SK-N-SH (cell line): ENCODE measurements around the gene PDGFA. TPM values are rescaled to one million over a fixed set of nuclear protein-coding genes. Genes with fewer than 3 reads are reported as not detected.

ENCODE experiments used
- CTCF ChIA-PET: fragments of 300-600, 350-600 bp; formaldehyde crosslinking; extraction: SDS; loops from one replicate; lab custom pipeline; 2021; lab: Yijun Ruan, JAX
- POLR2A ChIA-PET: fragments of 350-600 bp; sonication (Branson Sonifier 250); formaldehyde crosslinking; extraction: SDS; loops from one replicate; lab custom pipeline; 2020; ENCODE audit warnings: antibody characterized with exemption, inconsistent platforms; lab: Yijun Ruan, JAX
- DNase-seq: peaks from one replicate; pipeline ENCODE4 v3.0.0; 2012
- H2AFZ ChIP-seq: fragments of 200-600 bp; sonication (generic); 2 replicates; pipeline ENCODE4 v1.8.1; 2016; ENCODE audit warnings: antibody characterized with exemption, mild to moderate bottlenecking, low read depth
- H3F3A ChIP-seq: fragments of 200-600 bp; sonication (generic); replicated peaks from 2 replicates; pipeline ENCODE3; 2016; ENCODE audit warnings: antibody characterized with exemption, mild to moderate bottlenecking; ENCODE audit not compliant: insufficient read depth
- H3K27ac ChIP-seq, 2 experiments: fragments of 200-500 bp in 1 of 2; fragments of 200-600 bp in 1 of 2; sonication (Bioruptor generic) in 1 of 2; sonication (generic), shearing (Covaris generic) in 1 of 2; 2 replicates each; pipeline versions ENCODE4 v1.5.1 to v1.6.1; 2014 to 2016; ENCODE audit warnings: low read depth in 2 of 2, inconsistent platforms in 1 of 2, low read length in 1 of 2, mild to moderate bottlenecking in 1 of 2, mixed read lengths in 1 of 2
- H3K27me3 ChIP-seq: fragments of 200-600 bp; sonication (generic), shearing (Covaris generic); 2 replicates; pipeline ENCODE4 v1.6.1; 2016; ENCODE audit warnings: mixed run types; ENCODE audit not compliant: insufficient read depth
- H3K36me3 ChIP-seq, 2 experiments: fragments of 200-500 bp in 1 of 2; fragments of 200-600 bp in 1 of 2; sonication (Bioruptor generic) in 1 of 2; sonication (generic) in 1 of 2; replicated peaks in 1 of 2; 2 replicates each; pipeline versions ENCODE3 to v1.5.1; 2014 to 2016; ENCODE audit warnings: low read length in 1 of 2, mild to moderate bottlenecking in 1 of 2; ENCODE audit not compliant: insufficient read depth in 2 of 2, control insufficient read depth in 1 of 2
- H3K4me1 ChIP-seq, 2 experiments: fragments of 200-500 bp in 1 of 2; fragments of 200-600 bp in 1 of 2; sonication (Bioruptor generic) in 1 of 2; sonication (generic), shearing (Covaris generic) in 1 of 2; 2 replicates each; pipeline versions ENCODE4 v1.5.1 to v1.6.1; 2014 to 2016; ENCODE audit warnings: low read depth in 1 of 2, low read length in 1 of 2, mixed run types in 1 of 2; ENCODE audit not compliant: insufficient read depth in 2 of 2, control insufficient read depth in 1 of 2
- H3K4me2 ChIP-seq: fragments of 200-600 bp; sonication (generic), shearing (Covaris generic); 2 replicates; pipeline ENCODE4 v1.6.1; 2017; ENCODE audit warnings: mixed run types
- H3K4me3 ChIP-seq, 2 experiments: fragments of 200-500 bp in 1 of 2; fragments of 200-600 bp in 1 of 2; sonication (Bioruptor generic) in 1 of 2; sonication (generic), shearing (Covaris generic) in 1 of 2; 2 replicates each; pipeline versions ENCODE4 v1.5.1 to v1.8.1; 2014 to 2016; ENCODE audit warnings: low read depth in 2 of 2, inconsistent platforms in 1 of 2, low read length in 1 of 2, mild to moderate bottlenecking in 1 of 2, mixed read lengths in 1 of 2, moderate library complexity in 1 of 2
- H3K79me2 ChIP-seq: fragments of 200-600 bp; sonication (generic); 2 replicates; pipeline ENCODE4 v1.8.1; 2017; ENCODE audit warnings: mild to moderate bottlenecking; ENCODE audit not compliant: insufficient read depth
- H3K9ac ChIP-seq: fragments of 200-600 bp; sonication (generic); 2 replicates; pipeline ENCODE4 v1.6.1; 2017; ENCODE audit warnings: mixed run types
- H3K9me2 ChIP-seq: fragments of 200-600 bp; sonication (generic); 2 replicates; pipeline ENCODE4 v1.6.1; 2017; ENCODE audit warnings: mixed run types
- H3K9me3 ChIP-seq: fragments of 200-600 bp; sonication (generic); 2 replicates; pipeline ENCODE4 v1.6.1; 2017; ENCODE audit warnings: mixed run types, mild to moderate bottlenecking, moderate library complexity
- H4K20me1 ChIP-seq: fragments of 200-600 bp; sonication (generic); 2 replicates; pipeline ENCODE4 v1.6.1; 2017; ENCODE audit warnings: mild to moderate bottlenecking, mixed run types; ENCODE audit not compliant: insufficient read depth
- CTCF ChIP-seq: fragments of 200-600 bp; sonication (generic); IDR thresholded peaks from 2 replicates; pipeline ENCODE4 v1.6.1; 2017; ENCODE audit warnings: antibody characterized with exemption, mild to moderate bottlenecking, moderate library complexity
- EP300 ChIP-seq, 2 experiments: IDR thresholded peaks; 2 replicates each; pipeline versions ENCODE4 v1.4.0 to v1.6.1; 2012; ENCODE audit warnings: borderline replicate concordance in 1 of 2, low read depth in 1 of 2, low read length in 1 of 2
- FOSL2 ChIP-seq: IDR thresholded peaks from 2 replicates; pipeline ENCODE4 v1.4.0; 2012; ENCODE audit warnings: low read depth, mild to moderate bottlenecking, moderate library complexity, borderline replicate concordance
- FOXJ3 ChIP-seq: sonication (generic); formaldehyde crosslinking; IDR thresholded peaks from 2 replicates; pipeline ENCODE4 v1.5.1; 2020; ENCODE audit warnings: mild to moderate bottlenecking, missing genetic modification reagents
- GATA2 ChIP-seq: sonication (generic); formaldehyde crosslinking; IDR thresholded peaks from 2 replicates; pipeline ENCODE4 v1.5.0; 2020; ENCODE audit warnings: mild to moderate bottlenecking, missing genetic modification reagents
- JUND ChIP-seq: IDR thresholded peaks from 2 replicates; pipeline ENCODE4 v1.4.0; 2012
- MAX ChIP-seq: IDR thresholded peaks from 2 replicates; pipeline ENCODE4 v1.4.0; 2012; ENCODE audit warnings: low read depth
- MEF2A ChIP-seq: IDR thresholded peaks from 2 replicates; pipeline ENCODE4 v1.4.0; 2012; ENCODE audit warnings: low read depth, borderline replicate concordance
- MXI1 ChIP-seq: IDR thresholded peaks from 2 replicates; pipeline ENCODE4 v1.6.1; 2012; ENCODE audit warnings: mild to moderate bottlenecking, low read depth, low read length, improper control_type of control experiment
- NRF1 ChIP-seq: IDR thresholded peaks from 2 replicates; pipeline ENCODE4 v1.6.1; 2012; ENCODE audit warnings: low read depth, mild to moderate bottlenecking, low read length
- PBX3 ChIP-seq: IDR thresholded peaks from 2 replicates; pipeline ENCODE4; 2012
- RAD21 ChIP-seq: IDR thresholded peaks from 2 replicates; pipeline ENCODE4 v1.6.1; 2012; ENCODE audit warnings: mild to moderate bottlenecking, low read length
- RCOR1 ChIP-seq: fragments of 150-350 bp; IDR thresholded peaks from 2 replicates; pipeline ENCODE4 v1.6.1; 2017; ENCODE audit warnings: antibody characterized with exemption, low read length
- SIN3A ChIP-seq: IDR thresholded peaks from 2 replicates; pipeline ENCODE4 v1.6.1; 2012; ENCODE audit warnings: low read depth, mild to moderate bottlenecking, low read length, moderate library complexity, borderline replicate concordance
- SMC3 ChIP-seq: IDR thresholded peaks from 2 replicates; pipeline ENCODE4 v1.6.1; 2012; ENCODE audit warnings: low read depth, low read length, improper control_type of control experiment
- USF1 ChIP-seq: IDR thresholded peaks from 2 replicates; pipeline ENCODE4 v1.4.0; 2012; ENCODE audit warnings: low read depth, borderline replicate concordance
- USF2 ChIP-seq: fragments of 150-350 bp; IDR thresholded peaks from 2 replicates; pipeline ENCODE4 v1.6.1; 2017; ENCODE audit warnings: antibody characterized with exemption, low read length, low read depth, borderline replicate concordance
- YY1 ChIP-seq: IDR thresholded peaks from 2 replicates; pipeline ENCODE4 v1.4.0; 2012; ENCODE audit warnings: low read depth, mild to moderate bottlenecking
- WGBS: methylation state at CpG from one replicate; pipeline ENCODE4 v1.1.6; 2017; ENCODE audit warnings: low lambda C conversion rate; 5-methylcytosine and 5-hydroxymethylcytosine counted together
- polyA plus RNA-seq, 3 experiments: library from polyadenylated mRNA; depleted of rRNA; stranded (reverse); fragments of >200 nt; gene quantifications; 2 replicates each; pipeline ENCODE4 v1.2.3, GENCODE V29; 2012

PDGFA gene
- polyA plus RNA-seq, 1 of the 3 experiments (the other 2 are of a cell fraction), result 18.9 TPM

- TF ChIP-seq EP300 (IDR thresholded peaks at IDR 0.05; ENCODE audit: borderline replicate concordance in 1 of 2, low read depth in 1 of 2, low read length in 1 of 2) (no peak), JUND (no peak), SMC3 (no peak), MAX (no peak), RAD21 (no peak), FOSL2 (no peak), MEF2A (no peak), YY1 (no peak), CTCF (no peak), RCOR1 (no peak)
- TF ChIP-seq, all 33 proteins: peak for 0
Observed at GRCh38 chr7:498678-499641, 20.7 kb downstream of the PDGFA start (continued).

GRCh38 chr7:497946-498655, 21.5 kb downstream of the PDGFA start:
- Histone ChIP-seq H3K4me1 (peaks cover 4 to 6% of the 10 kb centered on the region in 2 experiments; a peak in 1 of 4 replicates), H2AFZ (no peak overlapping the region), H3K27me3 (no peaks in the 10 kb centered on the region), H3K27ac (no peak overlapping the region), H3K4me2 (no peak overlapping the region), H3K9me2 (no peaks in the 10 kb centered on the region), H3F3A (peaks cover 64% of the 10 kb centered on the region), H4K20me1 (peaks cover 47% of the 10 kb centered on the region), H3K9me3 (no peaks in the 10 kb centered on the region), H3K36me3 (peaks cover 27 to 40% of the 10 kb centered on the region in 2 experiments), H3K79me2 (peaks cover 17% of the 10 kb centered on the region; the same call in 1 of the 2 replicates), H3K4me3 (no peak overlapping the region), H3K9ac (no peak overlapping the region)
- POLR2A ChIA-PET, result no interaction called here
- DNase-seq, result no peak
- CTCF ChIA-PET, result no interaction called here
- TF ChIP-seq MXI1 (no peak), PBX3 (no peak), USF1 (no peak), FOSL2 (no peak), USF2 (no peak), FOXJ3 (no peak), NRF1 (no peak), GATA2 (CRISPR knock-in tag) (no peak), SIN3A (no peak)
- 82% methylated on average over 21 of the region's 21 CpGs for WGBS
